IPS DF 4.7 (cell line): ENCODE data around the gene B3GNT3.

Experiments used
- DNase-seq: peaks from one replicate; pipeline ENCODE4 v3.0.0-alpha.2; 2013; ENCODE audit warnings: low spot score; ENCODE audit errors: extremely low read depth

Gene B3GNT3

GRCh38 chr19:17832443-17833208 is 37.7 kb downstream of the B3GNT3 start:
- DNase-seq = no peak

- DNase-seq = no peak
Observed at GRCh38 chr19:17834350-17835181, 39.6 kb downstream of the B3GNT3 start.

GRCh38 chr19:17835182-17836006 is 40.5 kb downstream of the B3GNT3 start:
- DNase-seq = no peak

GRCh38 chr19:17836530-17836929 is 41.6 kb downstream of the B3GNT3 start:
- no peak for DNase-seq

- no peak for DNase-seq
Observed at GRCh38 chr19:17837972-17838371, 43.0 kb downstream of the B3GNT3 start.

GRCh38 chr19:17840019-17840418 is 45.1 kb downstream of the B3GNT3 start:
- no peak for DNase-seq

- no peak for DNase-seq
Observed at GRCh38 chr19:17841371-17841809, 46.5 kb downstream of the B3GNT3 start.

- DNase-seq = peak; percentile 94
Observed at GRCh38 chr19:17841810-17842662, 47.1 kb downstream of the B3GNT3 start.

GRCh38 chr19:17842663-17843291 is 47.8 kb downstream of the B3GNT3 start:
- DNase-seq = no peak

- no peak for DNase-seq
Observed at GRCh38 chr19:17843292-17843827, 48.4 kb downstream of the B3GNT3 start.

- no peak for DNase-seq
Observed at GRCh38 chr19:17843908-17844490, 49.1 kb downstream of the B3GNT3 start.

GRCh38 chr19:17846146-17846545 is 51.2 kb downstream of the B3GNT3 start:
- DNase-seq = no peak

- no peak for DNase-seq
Observed at GRCh38 chr19:17847538-17848366, 52.8 kb downstream of the B3GNT3 start, which contains the start of gene JAK3. Gene JAK3, minus strand, starts transcription at chr19:17847982. Its CDS starts 3,565 bp downstream, at chr19:17844417.

- DNase-seq = no peak
Observed at GRCh38 chr19:17848595-17849292, 53.8 kb downstream of the B3GNT3 start.

- DNase-seq = no peak
Observed at GRCh38 chr19:17854061-17854460, 59.1 kb downstream of the B3GNT3 start.

GRCh38 chr19:17855280-17856152 is 60.6 kb downstream of the B3GNT3 start:
- no peak for DNase-seq
